Activated CD4-positive, alpha-beta T cell treated with anti-CD3 and anti-CD28 coated beads for 48 hours (primary cell): ENCODE data around the gene LRRC7.

Experiments
- DNase-seq: peaks from one replicate; pipeline ENCODE4 v3.0.0-alpha.2; 2020

LRRC7 gene

GRCh38 chr1:70048336-70049094 is 480.8 kb downstream of the LRRC7 start:
- DNase-seq: no peak

- no peak for DNase-seq
Measured at GRCh38 chr1:70051926-70052325, 484.2 kb downstream of the LRRC7 start.

- no peak for DNase-seq
Measured at GRCh38 chr1:70057500-70057899, 489.8 kb downstream of the LRRC7 start.

- no peak for DNase-seq
Measured at GRCh38 chr1:70061231-70061630, 493.5 kb downstream of the LRRC7 start.

DNA sequence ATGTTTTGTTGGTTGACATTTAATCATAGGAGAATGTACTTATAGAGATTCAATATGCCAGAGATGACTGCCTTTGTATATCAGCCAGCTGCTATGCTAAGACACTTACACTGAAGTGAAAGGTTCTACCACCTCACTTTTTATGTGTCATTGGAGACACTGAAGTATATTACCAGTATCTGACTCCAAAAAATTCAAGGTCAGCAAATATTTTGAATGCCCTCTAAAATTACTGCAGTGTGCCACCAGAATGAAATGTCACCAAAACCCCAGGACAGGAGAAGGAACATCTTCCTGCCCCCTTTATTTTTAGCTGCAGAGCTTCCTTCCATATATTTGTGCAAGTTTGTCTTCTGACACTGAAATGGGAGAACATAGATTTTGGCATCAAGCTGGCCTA is 496.1 kb downstream of the LRRC7 start:
- DNase-seq: no peak

DNA sequence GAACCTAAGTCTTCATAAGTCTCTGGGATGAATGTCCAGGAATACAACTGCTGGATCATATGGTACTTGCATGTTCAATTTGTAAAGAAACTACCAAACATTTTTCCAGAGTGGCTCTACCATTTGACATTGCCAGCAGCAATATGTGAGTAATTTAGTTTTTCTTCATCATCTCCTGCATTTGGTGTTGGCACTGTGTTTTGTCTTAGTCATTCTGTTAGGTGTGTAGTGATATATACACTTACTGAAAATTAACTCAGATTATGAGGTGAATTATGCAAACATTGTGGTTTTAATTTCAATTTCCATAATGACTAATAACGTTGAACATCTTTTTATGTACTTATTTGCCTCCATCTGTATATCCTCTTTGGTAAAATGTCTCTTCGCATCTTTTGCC is 499.0 kb downstream of the LRRC7 start:
- DNase-seq: no peak

DNA sequence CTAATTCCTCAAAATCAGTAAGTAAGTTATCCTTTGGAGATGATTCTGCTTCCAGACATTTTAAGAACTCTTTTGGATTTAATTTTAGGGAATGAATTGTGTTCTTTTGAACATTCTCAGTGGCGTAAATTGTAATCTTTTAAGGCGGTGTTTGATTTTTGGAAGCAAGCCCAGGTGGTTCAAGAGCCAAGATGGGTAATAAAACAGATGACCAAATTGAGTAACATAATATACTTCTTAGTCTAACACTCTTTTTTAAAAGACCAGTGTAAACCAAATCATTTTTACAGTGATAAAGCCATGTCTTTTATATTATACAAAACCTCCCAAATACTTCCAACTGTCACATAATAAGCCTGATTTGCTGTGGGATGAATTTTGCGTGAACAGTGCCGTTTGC is 503.9 kb downstream of the LRRC7 start:
- no peak for DNase-seq

DNA sequence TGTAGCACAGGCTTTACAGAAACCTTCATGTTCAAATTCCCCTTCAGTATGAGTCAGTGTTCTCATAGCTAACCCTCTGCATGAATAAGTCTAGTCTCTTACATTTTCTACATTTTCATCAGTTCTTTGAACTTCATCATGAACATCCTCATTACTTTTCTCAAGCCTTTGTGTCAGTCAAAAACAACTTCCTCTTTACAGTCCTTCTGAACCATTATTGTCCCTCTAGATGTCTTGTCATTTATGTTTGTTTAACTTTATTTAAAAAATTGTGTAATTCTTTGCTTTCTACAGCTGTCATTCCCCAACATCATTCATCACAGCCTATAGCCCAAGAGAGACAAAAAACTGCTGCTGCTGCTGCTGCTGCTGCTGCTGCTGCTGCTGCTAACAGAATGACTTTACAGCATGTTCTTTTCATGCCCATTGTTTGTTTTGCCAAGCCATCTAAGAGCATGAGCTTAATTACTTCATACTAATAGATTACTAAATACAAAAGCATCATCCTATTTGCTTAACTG is 504.6 kb downstream of the LRRC7 start:
- no peak for DNase-seq

GRCh38 chr1:70075761-70076160 is 508.0 kb downstream of the LRRC7 start:
- no peak for DNase-seq

GRCh38 chr1:70077066-70077465 is 509.3 kb downstream of the LRRC7 start:
- no peak for DNase-seq

DNA sequence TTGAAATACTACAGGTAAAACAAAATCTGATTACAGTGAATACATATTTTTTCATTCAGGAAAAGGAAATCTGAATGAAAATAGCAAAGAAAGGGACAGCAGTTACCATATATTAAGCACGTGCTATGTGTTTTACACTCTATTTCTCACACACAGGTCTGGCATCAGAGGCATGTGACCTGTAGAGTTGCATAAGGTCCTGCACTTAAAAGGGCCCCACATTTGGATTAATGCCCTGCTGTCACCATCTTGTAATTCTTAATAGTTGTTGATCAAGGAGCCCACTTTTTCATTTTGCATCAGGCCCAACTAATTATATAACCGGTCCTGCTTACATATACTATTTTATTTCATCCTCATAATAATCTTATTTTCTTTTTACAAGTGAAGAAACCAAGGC is 511.8 kb downstream of the LRRC7 start:
- no peak for DNase-seq

- no peak for DNase-seq
Measured at GRCh38 chr1:70083519-70083918, 515.8 kb downstream of the LRRC7 start.

GRCh38 chr1:70084314-70084915 is 516.7 kb downstream of the LRRC7 start:
- no peak for DNase-seq

DNA sequence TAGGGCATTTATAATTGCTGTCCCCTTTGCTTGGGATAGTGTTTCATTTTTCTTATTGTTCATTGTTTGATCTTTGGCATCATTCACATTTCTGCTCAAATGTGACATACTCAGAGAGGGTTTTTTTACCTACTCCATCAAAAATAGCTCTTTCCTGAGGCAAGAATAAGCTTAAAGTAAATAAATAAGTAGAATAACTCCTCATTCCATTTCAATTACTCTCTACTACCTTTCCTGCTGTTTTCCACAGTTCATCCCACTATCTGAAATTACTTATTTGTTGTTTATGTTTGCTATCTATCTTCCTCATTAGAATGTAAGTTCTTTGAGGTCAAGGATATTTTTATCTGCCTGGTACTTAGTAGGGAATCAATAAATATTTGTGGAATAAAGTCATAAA is 517.8 kb downstream of the LRRC7 start:
- no peak for DNase-seq

GRCh38 chr1:70086897-70087296 is 519.2 kb downstream of the LRRC7 start:
- no peak for DNase-seq

GRCh38 chr1:70090141-70090540 is 522.4 kb downstream of the LRRC7 start:
- no peak for DNase-seq

DNA sequence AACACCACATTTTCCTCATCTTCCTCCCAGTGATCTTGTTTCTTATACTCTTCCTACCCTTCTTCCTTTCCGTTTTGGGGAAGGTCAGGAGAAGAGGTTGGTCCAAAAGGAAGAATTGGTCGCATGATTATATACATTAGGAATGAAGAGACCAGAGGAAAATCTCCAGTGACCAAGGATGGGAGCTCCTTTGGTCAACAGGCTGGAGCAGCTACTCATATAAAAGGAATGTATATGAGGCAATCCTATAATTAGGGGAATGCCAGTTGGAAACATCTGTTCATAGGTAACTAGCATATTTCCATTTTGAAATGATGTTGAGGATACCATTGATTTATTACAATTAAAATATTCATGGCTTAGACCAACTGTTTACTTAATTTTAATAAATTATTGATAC is 523.2 kb downstream of the LRRC7 start:
- no peak for DNase-seq

- no peak for DNase-seq
Measured at GRCh38 chr1:70091811-70092210, 524.1 kb downstream of the LRRC7 start.

- no peak for DNase-seq
Measured at GRCh38 chr1:70092526-70092925, 524.8 kb downstream of the LRRC7 start.

DNA sequence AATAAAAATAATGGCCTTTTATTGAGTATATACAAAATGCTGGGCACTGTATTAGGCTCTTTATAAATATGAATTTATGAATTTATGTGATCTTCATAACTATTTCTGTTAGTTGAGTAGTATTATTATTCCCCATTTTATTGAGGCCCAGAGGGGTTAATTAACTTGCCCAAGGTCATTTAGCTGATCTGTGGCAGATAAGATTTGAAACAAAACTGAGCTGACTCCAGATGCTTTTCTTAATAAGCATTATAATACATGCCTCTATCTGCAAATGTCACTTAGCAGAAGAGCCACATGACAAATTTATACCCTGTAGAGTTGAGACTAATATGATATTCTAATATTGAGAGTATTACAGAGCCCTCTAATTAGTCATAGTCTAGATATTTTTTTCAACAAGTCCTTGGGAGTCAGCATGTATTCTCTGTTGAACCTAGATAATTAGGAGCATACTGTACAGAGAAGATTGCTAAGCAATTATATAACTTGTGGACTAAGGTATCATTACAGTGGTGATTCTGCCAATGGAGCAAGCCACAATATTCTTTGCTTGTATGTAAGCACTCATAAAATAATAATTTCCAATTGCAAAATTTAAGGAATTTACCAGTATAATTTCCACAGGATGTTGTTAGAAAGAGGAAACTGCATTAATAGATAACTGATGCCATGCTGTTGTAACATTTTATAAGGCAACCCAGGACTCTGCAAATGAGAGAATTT is 525.7 kb downstream of the LRRC7 start:
- DNase-seq: no peak

- DNase-seq: no peak
Measured at GRCh38 chr1:70101231-70101630, 533.5 kb downstream of the LRRC7 start.

DNA sequence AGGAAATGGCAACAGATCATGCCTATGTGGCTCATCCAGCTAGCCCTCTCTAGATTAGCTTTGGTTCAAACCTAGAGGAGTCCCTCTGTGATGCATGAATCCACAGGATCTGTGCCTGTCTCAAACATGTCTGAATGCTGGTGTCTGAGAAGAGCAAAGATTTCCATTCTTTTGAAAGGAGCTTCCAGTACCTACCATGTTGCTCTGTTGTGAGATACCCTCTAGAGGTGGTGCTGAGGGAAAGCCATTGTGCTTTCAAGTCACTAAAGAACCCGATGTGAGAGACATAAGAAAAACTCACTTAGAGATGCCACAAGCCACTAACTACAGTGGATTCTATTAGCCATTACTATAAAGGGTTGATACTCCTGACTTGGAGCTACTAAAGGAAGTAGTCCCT is 534.1 kb downstream of the LRRC7 start:
- no peak for DNase-seq

- no peak for DNase-seq
Measured at GRCh38 chr1:70103770-70104169, 536.0 kb downstream of the LRRC7 start.

- DNase-seq: no peak
Measured at GRCh38 chr1:70109241-70109640, 541.5 kb downstream of the LRRC7 start.
